GM21381 (cell line): ENCODE data around the gene FEM1B.
A peak's percentile ranks its signal among the peaks of the same experiment; 100 is the strongest.

ENCODE experiments used
- ATAC-seq: cut with Tn5 transposase; IDR thresholded peaks from one replicate; pipeline ENCODE4 v1.9.1; 2021; ENCODE audit warnings: mild to moderate bottlenecking, moderate library complexity; ENCODE audit not compliant: unreplicated experiment

The FEM1B gene

DNA sequence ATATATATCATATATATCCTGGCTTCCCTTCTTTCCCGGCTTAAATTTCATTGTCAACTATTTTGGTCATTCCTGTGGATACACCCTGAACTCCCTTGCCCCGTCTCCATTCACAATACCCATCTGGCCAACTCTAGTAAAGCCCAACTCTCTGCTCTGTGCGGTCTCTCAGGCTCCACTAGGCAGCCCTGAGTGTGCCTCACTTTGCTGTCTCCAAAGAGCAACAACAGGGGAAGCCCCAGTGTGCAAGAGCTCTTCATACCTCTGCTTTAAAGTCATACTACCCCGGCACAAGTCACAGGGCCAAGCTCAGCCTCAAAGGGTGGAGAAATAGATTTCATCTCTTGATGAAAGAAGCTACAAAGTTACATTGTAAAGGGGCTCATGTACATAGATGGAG lies 18.9 kb upstream of the FEM1B start:
- ATAC-seq = no peak

DNA sequence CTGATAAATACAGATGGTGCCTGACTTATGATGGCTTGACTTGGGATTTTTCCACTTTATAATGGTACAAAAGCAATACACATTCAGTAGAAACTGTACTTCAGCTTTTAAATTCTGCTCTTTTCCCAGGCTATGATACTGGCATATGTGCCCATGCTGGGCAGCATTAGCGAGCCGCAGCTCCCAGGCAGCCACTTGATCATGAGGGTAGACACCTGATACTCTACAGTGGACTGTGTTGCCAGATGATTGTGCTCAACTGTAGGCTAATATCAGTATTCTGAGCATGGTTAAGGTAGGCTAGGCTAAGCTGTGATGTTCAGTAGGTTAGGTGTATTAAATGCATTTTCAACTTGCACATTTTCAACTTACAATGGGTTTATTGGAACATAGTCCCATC lies 17.7 kb upstream of the FEM1B start:
- ATAC-seq = no peak

DNA sequence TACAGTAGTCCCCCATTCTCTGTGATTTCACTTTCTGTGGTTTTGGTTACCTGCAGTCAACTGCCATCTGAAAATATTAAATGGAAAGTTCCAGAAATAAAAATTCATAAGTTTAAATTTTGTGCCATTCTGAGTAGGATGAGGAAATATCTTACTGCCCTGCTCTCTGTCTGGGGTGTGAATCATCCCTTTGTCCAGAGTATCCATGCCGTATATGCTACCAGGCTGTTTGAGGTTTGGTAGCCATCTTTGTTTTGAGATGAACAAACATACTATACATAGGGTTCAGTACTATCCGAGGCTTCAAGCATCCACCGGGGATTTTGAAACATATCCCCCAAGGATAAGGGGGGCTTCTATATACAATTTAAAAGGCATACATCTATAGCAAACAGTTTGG lies 16.3 kb upstream of the FEM1B start:
- ATAC-seq = no peak

DNA sequence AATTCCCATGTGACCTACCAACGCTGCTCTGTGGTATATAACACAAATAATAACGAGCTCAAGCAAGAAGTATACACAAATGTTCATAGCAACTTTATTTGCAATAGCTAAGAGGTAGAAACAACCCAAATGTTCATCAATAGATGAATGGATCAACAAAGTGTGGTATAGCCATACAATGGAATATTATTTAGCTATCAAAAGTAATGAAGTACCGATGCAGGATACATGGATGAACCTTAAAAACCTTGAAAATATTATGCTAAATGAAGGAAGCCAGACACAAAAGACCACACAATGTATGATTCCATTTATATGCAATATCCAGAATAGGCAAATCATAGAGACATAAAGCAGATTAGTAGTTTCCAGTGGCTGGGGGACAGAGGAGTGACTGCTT lies 15.6 kb upstream of the FEM1B start:
- ATAC-seq = no peak

DNA sequence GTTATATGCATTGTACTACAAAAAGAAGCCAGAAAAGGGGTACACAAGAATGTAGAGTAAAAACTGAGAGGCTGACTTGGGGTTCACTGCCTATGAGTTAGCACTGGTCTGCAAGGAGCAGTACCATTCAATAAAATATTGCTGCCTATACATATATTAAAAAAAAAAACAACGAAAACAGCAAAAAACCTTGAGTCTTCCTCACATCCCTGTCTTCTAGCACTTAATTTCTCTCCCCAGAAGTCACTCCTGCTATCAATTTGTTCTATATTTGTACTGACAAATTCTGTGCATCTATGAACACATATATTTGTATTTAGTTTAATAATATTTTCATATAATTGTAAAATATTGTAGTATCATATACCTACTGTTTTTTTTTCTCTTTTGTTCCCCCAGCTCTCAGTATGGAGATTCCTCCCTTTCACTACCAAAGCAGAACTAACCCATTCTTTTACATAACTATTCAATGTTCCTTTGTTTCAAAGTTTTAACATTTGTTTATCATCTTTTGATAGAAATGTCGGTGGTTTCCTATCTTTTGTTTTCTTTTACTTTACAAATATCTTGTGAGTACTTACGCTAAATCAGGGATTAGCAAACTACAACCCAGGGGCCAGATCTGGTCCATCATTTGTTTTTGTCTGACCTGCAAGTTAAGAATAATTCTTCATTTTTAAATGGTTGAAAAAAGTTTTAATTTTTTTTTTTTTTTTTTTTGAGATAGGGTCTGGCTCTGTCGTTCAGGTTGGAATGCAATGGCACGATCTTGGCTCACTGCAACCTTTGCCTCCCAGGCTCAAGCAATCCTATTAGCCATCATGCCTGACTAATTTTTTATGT lies 14.8 kb upstream of the FEM1B start:
- no peak for ATAC-seq

DNA sequence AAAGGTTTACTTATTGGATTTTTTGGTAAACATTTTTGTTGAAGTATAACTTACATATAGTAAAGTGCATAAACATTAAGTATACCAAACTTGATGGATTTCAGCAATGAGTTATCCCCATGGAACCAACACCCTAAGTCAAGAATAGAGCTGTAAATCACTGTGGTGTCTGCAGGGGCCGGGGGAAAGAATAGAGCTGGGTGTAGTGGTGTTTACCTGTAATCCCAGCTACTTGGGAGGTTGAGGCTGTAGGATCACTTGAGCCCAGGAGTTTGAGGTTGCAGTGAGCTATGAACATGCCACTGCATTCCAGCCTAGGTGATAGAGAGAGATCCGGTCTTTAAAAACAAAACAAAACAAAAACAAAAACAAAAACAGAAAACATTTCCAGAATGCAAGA lies 13.3 kb upstream of the FEM1B start:
- no peak for ATAC-seq

DNA sequence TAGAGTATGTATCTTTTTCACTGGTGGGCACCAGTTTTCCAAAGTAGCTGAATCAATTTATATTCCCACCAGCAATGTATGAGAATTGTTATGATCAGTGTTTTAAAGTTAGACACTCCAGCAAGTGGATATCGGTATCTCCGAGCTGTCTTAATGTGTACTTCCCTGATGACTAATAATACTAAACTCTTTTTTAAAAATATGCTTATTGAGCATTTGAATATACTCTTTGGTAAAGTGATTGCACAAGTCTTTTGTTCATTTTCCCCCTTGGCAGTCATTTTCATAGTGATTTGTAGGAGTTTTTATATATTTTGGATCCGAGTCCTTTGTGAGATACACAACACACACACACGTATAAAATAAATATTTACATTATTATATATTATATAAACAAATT lies 12.5 kb upstream of the FEM1B start:
- no peak for ATAC-seq

DNA sequence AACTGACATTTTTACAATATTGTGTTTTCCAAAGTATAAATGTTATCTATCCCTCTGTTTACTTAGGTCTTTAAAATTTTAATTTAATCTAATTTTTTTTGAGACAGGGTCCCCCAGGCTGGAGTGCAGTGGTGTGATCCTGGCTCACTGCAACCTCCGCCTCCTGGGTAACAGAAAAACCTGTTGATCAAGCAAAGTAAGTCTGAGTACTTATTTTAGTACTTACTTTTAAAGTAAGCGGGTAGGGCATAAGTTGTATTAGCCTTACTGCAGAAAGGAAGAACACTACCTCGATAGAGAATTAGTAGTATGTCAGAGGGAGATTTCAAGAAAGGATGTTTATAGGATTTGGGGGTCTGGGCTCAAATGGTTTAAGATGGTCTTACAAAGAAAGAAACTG lies 11.9 kb upstream of the FEM1B start:
- no peak for ATAC-seq

DNA sequence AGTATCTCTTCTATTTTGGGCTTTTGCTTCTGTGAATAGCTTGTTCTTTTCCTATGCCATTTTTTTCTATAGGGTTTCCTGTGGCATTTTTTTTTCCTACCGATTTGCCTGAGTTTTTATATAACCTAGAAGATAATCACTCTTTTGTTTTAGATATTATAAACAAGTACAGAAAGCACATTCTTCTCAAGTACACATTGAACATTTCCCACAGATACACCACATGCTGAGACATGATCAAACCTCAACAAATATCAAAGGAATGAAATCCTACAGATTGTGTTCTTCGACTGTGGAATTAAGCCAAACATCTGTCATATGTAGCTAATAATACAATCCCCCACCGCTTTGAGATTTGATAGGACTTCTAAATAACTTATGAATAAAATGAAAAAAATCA lies 9.1 kb upstream of the FEM1B start:
- no peak for ATAC-seq

DNA sequence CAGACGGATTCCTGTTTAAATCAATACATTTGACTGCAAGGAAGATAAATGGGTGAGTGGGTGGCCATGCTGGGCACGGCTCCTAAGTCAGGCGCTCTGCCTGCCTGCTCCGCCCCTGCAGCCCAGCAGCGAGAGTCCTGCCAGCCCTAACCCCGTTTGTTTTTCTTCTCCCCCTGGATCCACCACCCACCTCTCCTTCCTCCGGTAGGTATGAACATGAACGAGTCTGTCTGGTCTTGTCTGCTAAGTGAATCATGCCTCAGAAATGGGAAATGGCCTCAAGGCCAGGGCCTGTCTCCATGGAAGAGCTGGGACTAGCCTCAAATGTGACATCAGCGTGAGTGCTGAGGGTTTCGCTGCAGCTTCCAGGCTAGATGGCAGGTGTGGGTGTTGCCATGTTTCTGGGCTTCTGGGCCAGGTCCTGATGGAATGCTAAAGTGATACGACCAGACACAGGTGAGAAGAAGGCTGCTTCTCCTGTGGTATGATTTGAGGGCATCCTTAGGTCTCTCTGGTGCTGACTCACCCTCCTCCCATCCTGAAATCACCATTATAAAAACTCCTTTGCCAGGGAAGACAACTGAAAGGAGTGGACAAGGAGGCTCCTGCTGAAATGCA lies 5.6 kb upstream of the FEM1B start:
- no peak for ATAC-seq

DNA sequence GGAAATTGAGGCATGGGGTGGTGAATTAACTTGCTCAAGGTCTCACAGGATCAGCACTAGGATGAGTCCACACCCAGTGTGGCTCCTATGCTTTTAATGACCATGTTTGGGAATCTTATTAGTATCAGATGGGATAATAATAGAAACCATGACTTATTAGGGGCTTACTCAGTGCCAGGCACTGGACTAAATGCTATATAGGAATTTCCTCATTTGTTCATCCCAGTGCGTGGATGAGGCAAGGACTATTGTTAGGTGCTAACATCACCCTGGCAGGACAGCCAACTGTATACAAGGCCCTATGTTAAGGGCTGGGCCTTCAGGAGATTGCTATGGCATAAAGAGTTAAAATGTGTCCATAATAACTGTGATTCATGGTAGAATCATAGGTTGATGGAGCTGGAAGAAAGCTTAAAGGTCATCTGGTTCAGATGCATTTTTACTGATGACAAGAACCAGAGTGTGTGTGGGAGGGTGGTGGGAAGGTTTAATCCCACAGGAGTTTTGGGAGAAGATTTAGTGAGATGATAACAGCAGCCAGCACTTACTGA lies 4.7 kb upstream of the FEM1B start:
- no peak for ATAC-seq

DNA sequence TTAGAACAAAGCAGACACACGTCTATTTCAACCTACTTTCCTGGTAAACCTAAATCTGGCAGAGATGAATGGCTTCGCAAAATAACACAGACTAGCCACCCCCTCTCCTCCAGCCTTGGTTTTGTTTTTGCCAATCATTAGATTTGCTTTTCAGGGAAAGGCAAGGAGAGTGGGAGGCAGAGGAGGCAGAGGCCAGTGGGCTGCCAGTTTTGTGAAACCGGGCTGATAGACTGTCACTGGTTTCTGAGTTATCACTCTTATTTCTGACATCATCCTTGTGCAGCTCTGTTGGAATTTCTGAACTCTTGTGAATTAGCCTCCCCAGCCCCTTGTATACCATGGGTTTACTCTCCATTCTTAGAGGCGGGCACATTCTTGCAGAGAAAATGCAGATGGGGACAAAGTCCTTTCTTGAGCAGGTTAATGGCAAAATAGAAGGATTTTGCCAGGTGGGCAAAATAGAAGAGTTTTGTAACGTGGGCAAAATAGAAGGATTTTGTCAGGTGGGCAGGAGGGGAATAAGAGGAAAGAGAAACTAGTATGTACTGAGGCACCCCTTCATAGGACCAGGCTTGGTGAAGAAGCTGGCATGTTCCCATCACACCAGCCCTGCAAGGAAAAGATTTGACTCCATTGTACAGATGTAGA lies 3.2 kb upstream of the FEM1B start:
- no peak for ATAC-seq

DNA sequence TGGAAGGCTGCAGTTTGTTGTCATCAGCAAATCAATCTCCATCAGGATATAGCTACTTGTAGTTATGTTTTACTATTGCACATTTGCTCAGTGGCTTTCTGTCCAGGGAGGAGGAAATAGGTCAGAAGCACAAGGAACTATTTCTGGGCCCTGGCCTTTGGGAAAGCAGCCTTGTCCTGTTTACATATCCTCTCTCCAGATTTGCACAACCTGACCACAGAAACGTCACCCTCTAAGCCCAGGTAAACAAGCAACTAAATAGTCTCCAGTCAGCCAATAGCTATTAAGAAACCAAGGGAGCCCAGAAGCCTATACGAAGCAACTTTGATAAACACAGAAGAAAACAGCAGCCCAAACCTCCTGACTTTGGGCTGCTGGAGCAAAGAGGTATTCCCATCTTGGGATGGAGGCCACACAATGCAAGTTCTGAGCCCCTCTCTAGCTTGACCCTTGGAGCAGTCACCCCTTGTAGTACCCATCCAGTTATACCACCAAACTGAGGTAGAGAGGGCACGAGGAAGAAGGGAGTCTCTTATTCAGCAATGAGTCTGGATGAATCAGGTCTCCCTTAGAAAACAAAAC lies 2.3 kb upstream of the FEM1B start:
- no peak for ATAC-seq

DNA sequence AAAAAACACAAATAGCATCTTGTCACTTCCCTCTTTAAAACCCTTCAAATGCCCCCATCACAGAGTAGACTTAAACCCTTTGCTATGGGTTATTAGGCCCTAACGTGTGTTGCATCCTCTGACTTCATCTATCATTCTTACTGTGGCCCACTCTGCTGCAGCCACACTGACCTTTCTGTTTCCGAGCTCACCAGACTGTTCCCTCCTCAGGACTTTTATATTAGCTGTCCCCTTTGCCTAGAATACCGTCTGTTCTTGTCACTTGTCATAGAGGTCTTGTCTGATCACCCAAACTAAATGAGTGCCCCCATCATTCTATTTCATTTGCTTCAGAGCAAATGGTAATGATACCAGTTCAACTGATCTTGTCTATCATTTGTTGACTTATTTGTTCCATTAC lies 877 bp upstream of the FEM1B start:
- no peak for ATAC-seq

DNA sequence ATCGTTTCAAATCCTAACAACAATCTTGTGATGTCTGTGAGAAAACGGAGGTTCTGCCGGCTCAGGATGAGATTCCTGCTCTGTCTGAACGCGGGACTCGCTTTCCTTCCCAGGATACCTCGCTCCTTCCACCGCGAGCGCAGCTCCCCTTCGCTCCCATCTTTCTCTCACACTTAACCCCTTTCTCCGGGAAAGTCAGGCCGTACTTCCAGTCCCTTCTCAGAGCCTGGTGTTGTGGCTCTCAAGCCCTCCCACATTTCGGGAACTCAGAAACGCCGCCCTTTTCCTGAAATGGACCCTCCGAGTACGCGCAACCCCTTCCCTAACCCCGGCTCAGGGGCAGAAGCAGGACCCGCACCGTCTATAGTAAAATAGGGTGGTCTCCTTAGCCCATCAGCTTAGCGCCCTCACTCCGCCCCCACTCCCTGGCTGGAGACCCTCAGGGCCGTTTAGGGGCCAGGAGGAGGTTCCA lies 378 bp upstream of the FEM1B start:
- no peak for ATAC-seq

DNA sequence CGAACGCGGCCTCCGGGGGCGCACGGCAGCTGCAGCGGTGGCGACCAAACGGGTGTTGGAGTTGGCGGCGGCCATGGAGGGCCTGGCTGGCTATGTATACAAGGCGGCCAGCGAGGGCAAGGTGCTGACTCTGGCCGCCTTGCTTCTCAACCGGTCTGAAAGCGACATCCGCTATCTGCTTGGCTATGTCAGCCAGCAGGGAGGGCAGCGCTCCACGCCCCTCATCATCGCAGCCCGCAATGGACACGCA lies 725 bp downstream of the FEM1B start:
- no peak for ATAC-seq

DNA sequence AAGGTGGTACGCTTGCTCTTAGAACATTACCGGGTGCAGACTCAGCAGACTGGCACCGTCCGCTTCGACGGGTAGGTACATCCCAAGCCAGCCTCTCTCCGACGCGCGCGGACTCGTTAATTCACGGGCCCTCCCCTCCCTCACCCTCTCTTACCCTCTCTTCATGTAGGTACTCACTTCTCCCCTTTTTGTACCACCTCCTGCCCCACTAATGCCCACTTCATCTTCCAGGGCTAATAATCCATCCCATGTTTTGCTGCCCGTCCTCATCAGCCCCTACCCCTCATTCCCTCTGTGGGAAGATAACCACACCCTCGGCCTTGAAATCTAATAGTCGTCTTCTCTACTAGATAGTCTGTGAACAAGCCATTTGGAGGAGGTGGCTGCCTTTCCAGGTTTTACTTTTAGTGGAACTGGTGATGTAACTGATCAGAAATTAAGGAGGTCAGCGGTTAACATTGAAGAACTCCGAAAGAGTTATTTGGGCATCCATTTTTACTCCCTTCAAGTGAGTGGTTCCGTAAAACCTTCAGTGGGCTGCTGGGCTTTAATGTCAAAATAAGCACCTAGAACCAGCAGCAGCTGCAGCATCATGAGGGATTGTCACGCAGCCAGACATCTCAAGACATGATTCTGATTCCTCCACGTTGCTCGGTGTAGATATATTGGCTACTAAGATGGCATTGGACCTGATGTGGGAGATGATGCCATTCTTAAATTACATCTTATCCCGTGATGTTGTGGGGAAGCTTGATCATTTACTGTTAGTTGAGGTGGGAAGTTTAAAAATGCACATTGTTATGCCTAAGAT lies 1.3 kb downstream of the FEM1B start:
- peak; percentile 7 for ATAC-seq

DNA sequence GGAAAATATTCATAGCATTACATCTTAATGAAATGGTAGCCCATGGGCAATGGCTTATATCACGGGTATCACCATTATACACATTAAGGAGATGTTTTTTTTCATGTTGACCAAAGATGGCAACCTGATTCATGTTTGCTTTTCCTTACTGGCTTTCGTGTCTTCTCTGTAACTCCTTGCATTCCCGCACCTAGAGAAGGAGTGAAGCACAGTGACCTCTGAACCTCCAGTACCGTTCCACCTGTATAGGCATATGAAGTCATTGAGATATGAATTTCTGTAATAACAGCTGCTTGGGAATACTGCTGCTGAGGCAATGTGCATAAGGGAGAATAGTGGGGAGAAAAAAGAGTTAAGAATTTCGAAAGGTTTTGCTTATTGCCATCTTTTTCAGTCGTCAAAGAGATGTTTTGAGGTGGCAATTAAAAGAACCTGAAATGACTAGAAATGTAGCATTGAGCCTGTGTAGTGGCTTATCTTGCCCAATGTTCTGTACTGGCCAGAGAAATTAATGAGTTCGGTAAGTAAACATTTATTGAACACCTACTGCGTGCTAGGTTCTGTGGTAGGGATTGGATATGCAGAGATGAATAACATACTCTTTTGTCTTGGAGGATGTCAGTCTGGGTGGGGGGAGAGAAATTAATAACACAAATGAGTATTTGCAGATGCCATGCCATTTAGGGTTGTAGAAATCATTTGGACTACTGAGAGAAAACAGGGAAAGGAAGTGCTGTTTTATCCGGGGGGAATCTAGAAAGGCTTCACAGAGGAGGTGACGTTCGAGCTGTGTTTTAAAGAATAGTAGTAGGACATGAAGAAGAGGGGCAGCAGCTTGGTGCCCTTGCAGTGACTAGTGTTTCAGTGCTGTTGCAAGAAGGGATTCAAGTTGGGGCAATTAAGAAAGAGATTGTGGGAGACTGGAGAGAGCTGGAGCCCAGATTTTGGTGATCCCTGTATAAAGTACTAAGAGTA lies 2.5 kb downstream of the FEM1B start:
- no peak for ATAC-seq

DNA sequence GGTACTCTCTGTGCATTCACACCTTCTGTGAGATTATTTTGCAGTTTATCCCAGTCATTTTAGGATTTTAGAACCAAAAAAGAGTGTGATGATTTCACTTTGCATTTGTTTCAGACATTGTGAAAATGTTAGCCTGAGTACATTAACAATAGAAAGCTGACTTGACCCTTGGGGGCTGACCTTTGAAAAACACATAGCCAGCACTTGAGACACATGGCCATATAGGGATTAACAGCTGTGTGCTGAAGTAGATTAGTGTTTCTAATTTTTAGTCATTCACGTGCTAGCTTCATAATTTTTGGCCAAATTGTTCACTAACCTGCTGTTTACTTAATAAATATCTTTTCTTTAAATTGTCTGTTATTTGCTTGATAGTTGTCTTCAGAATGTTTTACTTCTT lies 3.5 kb downstream of the FEM1B start:
- ATAC-seq = no peak

DNA sequence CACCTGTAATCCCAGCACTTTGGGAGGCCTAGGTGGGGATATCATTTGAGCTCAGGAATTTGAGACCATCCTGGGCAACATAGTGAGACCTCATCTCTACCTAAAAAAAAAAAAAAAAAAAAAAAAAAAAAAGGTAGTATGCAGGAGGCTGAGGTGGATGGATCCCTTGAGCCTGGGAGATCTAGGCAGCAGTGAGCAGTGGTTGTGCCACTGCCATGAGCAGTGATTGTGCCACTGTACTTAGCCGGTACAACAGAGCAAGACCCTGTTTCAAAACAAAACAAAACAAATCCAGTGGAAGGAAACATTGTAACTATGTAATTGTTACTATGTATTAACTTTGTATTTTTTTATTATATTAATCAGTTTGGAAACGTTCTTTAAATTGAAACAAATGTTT lies 5.9 kb downstream of the FEM1B start:
- ATAC-seq = no peak
